GM19372 (cell line): Measurements from ENCODE around the gene CD22.

ENCODE experiments used
- ATAC-seq: cut with Tn5 transposase; IDR thresholded peaks from one replicate; pipeline ENCODE4 v1.9.1; 2021; ENCODE audit warnings: mild to moderate bottlenecking, low read depth, moderate library complexity; ENCODE audit not compliant: unreplicated experiment

Gene CD22

GRCh38 chr19:35295792-35296462, 33.1 kb upstream of the CD22 start:
- no peak for ATAC-seq

GRCh38 chr19:35296644-35297514, 32.1 kb upstream of the CD22 start:
- ATAC-seq: no peak

- ATAC-seq: no peak
These were observed 31.5 kb upstream of the CD22 start for GRCh38 chr19:35297515-35297848.

GRCh38 chr19:35297922-35298321, 31.1 kb upstream of the CD22 start:
- no peak for ATAC-seq

- no peak for ATAC-seq
These were observed 30.4 kb upstream of the CD22 start for GRCh38 chr19:35298561-35298972.

- ATAC-seq: no peak
These were observed 29.3 kb upstream of the CD22 start for GRCh38 chr19:35299523-35300338.

- ATAC-seq: no peak
These were observed 28.7 kb upstream of the CD22 start for GRCh38 chr19:35300339-35300649.

GRCh38 chr19:35301961-35302360, 27.0 kb upstream of the CD22 start:
- no peak for ATAC-seq

- ATAC-seq: no peak
These were observed 26.5 kb upstream of the CD22 start for GRCh38 chr19:35302446-35302845.

- no peak for ATAC-seq
These were observed 25.6 kb upstream of the CD22 start for GRCh38 chr19:35303357-35303915.

- ATAC-seq: no peak
These were observed 25.0 kb upstream of the CD22 start for GRCh38 chr19:35304036-35304435.

- no peak for ATAC-seq
These were observed 23.8 kb upstream of the CD22 start for GRCh38 chr19:35305181-35305580.

GRCh38 chr19:35306473-35307246, 22.3 kb upstream of the CD22 start:
- ATAC-seq: no peak

GRCh38 chr19:35307931-35308330, 21.1 kb upstream of the CD22 start:
- ATAC-seq: no peak

- ATAC-seq: no peak
These were observed 20.1 kb upstream of the CD22 start for GRCh38 chr19:35308910-35309309.

GRCh38 chr19:35309481-35310279, 19.3 kb upstream of the CD22 start:
- ATAC-seq: no peak

GRCh38 chr19:35310331-35310730, 18.7 kb upstream of the CD22 start:
- no peak for ATAC-seq

- ATAC-seq: no peak
These were observed 18.0 kb upstream of the CD22 start for GRCh38 chr19:35310811-35311465.
